Measurements from ENCODE around the gene SLC34A1.
"Not testable (repeated sequence)": the region's sequence is repeated elsewhere in the genome, so short reads cannot be mapped to it uniquely, and the experiment has no call there.

The SLC34A1 gene

GRCh38 chr5:177384134-177384533, at the start of gene SLC34A1:
SLC34A1 (plus strand) TSS chr5:177384434; CDS start chr5:177385742, 1,308 bp downstream.
- no peak for DNase-seq (ENCODE audit: low read depth in 1 of 2, low spot score in 1 of 2)

- DNase-seq (ENCODE audit: low read depth in 1 of 2, low spot score in 1 of 2) = no peak
Observed at GRCh38 chr5:177334781-177335700, 49.2 kb upstream of the SLC34A1 start.

GRCh38 chr5:177335701-177336065, 48.6 kb upstream of the SLC34A1 start:
- no peak for DNase-seq (ENCODE audit: low read depth in 1 of 2, low spot score in 1 of 2)

- DNase-seq (ENCODE audit: low read depth in 1 of 2, low spot score in 1 of 2) = no peak
Observed at GRCh38 chr5:177336112-177336511, 48.1 kb upstream of the SLC34A1 start.

- no peak for DNase-seq (ENCODE audit: low read depth in 1 of 2, low spot score in 1 of 2)
Observed at GRCh38 chr5:177336603-177337494, 47.4 kb upstream of the SLC34A1 start.

- no peak for DNase-seq (ENCODE audit: low read depth in 1 of 2, low spot score in 1 of 2)
Observed at GRCh38 chr5:177338251-177339106, 45.8 kb upstream of the SLC34A1 start.

- DNase-seq (ENCODE audit: low read depth in 1 of 2, low spot score in 1 of 2) = no peak
Observed at GRCh38 chr5:177339107-177339638, 45.1 kb upstream of the SLC34A1 start.

- not testable (repeated sequence) for DNase-seq (ENCODE audit: low read depth in 1 of 2, low spot score in 1 of 2)
Observed at GRCh38 chr5:177343000-177343399, 41.2 kb upstream of the SLC34A1 start.

GRCh38 chr5:177343777-177344176, 40.5 kb upstream of the SLC34A1 start:
- DNase-seq (ENCODE audit: low read depth in 1 of 2, low spot score in 1 of 2) = no peak

GRCh38 chr5:177344891-177345290, 39.3 kb upstream of the SLC34A1 start:
- no peak for DNase-seq (ENCODE audit: low read depth in 1 of 2, low spot score in 1 of 2)

GRCh38 chr5:177346820-177347219, 37.4 kb upstream of the SLC34A1 start:
- no peak for DNase-seq (ENCODE audit: low read depth in 1 of 2, low spot score in 1 of 2)

- no peak for DNase-seq (ENCODE audit: low read depth in 1 of 2, low spot score in 1 of 2)
Observed at GRCh38 chr5:177347699-177348098, 36.5 kb upstream of the SLC34A1 start.

GRCh38 chr5:177349362-177349647, 34.9 kb upstream of the SLC34A1 start:
- no peak for DNase-seq (ENCODE audit: low read depth in 1 of 2, low spot score in 1 of 2)

- DNase-seq (ENCODE audit: low read depth in 1 of 2, low spot score in 1 of 2) = no peak
Observed at GRCh38 chr5:177349762-177350161, 34.5 kb upstream of the SLC34A1 start.

GRCh38 chr5:177350776-177351391, 33.4 kb upstream of the SLC34A1 start:
- DNase-seq (ENCODE audit: low read depth in 1 of 2, low spot score in 1 of 2) = no peak

GRCh38 chr5:177351392-177352329, 32.6 kb upstream of the SLC34A1 start, which contains the start of gene LMAN2:
LMAN2 (minus strand) TSS chr5:177351668; CDS start chr5:177351647, 21 bp downstream.
- DNase-seq (ENCODE audit: low read depth in 1 of 2, low spot score in 1 of 2) = peak; percentile 79 to 82

- DNase-seq (ENCODE audit: low read depth in 1 of 2, low spot score in 1 of 2) = no peak
Observed at GRCh38 chr5:177353093-177353492, 31.1 kb upstream of the SLC34A1 start.

GRCh38 chr5:177354256-177354655, 30.0 kb upstream of the SLC34A1 start:
- DNase-seq (ENCODE audit: low read depth in 1 of 2, low spot score in 1 of 2) = no peak

GRCh38 chr5:177354711-177355110, 29.5 kb upstream of the SLC34A1 start:
- no peak for DNase-seq (ENCODE audit: low read depth in 1 of 2, low spot score in 1 of 2)
